Neural crest cell (in vitro differentiated cells): ENCODE results near the gene DGUOK. TPM values are rescaled to one million over a fixed set of nuclear protein-coding genes. Genes with fewer than 3 reads are reported as not detected.
"Not testable (repeated sequence)": the region's sequence is repeated elsewhere in the genome, so short reads cannot be mapped to it uniquely, and the experiment has no call there.

Source experiments
- DNase-seq: peaks from one replicate; pipeline ENCODE4 v3.0.0; 2021; ENCODE audit warnings: low read depth, mixed read lengths, low spot score
- H3K27ac Mint-ChIP-seq: one replicate; pipeline ENCODE4 v1.8.0; 2021; ENCODE audit warnings: mild to moderate bottlenecking, mixed read lengths; ENCODE audit not compliant: unreplicated experiment
- H3K27me3 Mint-ChIP-seq: 2 replicates; pipeline ENCODE4 v1.8.0; 2021; ENCODE audit warnings: low read depth, mild to moderate bottlenecking, mixed read lengths
- H3K36me3 Mint-ChIP-seq: 2 replicates; pipeline ENCODE4 v1.8.0; 2021; ENCODE audit warnings: low read depth, mild to moderate bottlenecking, mixed read lengths
- H3K4me1 Mint-ChIP-seq: 2 replicates; pipeline ENCODE4 v1.8.0; 2021; ENCODE audit warnings: mixed read lengths
- H3K4me3 Mint-ChIP-seq: one replicate; pipeline ENCODE4 v1.8.0; 2021; ENCODE audit warnings: mild to moderate bottlenecking, mixed read lengths
- H3K9me3 Mint-ChIP-seq: 2 replicates; pipeline ENCODE4 v1.8.0; 2021; ENCODE audit warnings: mixed read lengths
- total RNA-seq: library from RNA; stranded (reverse); gene quantifications from 2 replicates; pipeline ENCODE4 v1.2.1, GENCODE V29; 2021
- TF ChIP-seq, protein P1 (sequence below): fragments of 200-600 bp; sonication (generic); conservative IDR thresholded peaks from 2 replicates; pipeline ENCODE4 v1.5.0; 2021; ENCODE audit warnings: antibody characterized with exemption, mild to moderate bottlenecking

The DGUOK gene
- total RNA-seq, 1 donor from 2014 or later, result 100 TPM

DNA sequence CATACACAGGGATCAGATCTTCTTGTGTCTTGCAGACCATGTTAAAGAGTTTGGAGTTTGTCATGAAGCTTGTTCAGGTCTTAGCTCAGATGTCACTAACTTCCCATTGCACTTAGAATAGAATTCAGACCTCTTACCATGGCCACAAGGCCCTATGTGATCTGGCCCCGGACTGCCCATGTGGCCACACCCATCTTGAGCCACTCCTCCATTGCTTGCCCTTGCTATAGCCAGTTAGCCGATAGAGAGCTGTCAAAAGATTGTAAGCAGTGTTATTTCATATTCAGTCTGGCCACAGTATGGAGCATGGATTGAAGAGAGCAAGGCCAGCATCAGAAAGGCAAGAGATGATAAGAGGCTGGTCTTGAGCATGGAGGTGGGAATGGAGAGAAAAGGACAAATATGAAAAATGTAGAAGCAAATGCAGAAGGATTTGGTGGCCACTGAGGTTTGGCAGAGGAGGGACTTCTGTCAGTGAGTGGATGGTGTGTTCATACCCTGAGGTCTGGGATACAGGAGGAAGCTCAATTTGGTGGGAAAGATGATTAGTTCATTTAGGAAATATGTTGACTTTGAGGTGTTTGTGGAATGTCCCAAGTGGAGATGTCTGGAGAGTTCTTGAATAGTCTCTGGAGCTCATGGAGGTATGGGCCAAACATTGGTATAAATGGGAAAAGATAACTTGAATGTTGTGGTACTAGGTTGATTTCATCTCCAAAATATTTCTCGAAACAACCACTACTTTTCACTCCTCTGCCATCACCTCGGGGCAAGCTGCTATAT lies 10.6 kb downstream of the DGUOK start:
- peaks cover 5% of the 10 kb centered on the region for H3K36me3 Mint-ChIP-seq
- no peak overlapping the region for H3K4me3 Mint-ChIP-seq
- H3K9me3 Mint-ChIP-seq, result no peaks in the 10 kb centered on the region
- H3K4me1 Mint-ChIP-seq, result peaks cover 8% of the 10 kb centered on the region
- no peak for DNase-seq
- no peaks in the 10 kb centered on the region for H3K27me3 Mint-ChIP-seq
- TF ChIP-seq, protein P1, sequence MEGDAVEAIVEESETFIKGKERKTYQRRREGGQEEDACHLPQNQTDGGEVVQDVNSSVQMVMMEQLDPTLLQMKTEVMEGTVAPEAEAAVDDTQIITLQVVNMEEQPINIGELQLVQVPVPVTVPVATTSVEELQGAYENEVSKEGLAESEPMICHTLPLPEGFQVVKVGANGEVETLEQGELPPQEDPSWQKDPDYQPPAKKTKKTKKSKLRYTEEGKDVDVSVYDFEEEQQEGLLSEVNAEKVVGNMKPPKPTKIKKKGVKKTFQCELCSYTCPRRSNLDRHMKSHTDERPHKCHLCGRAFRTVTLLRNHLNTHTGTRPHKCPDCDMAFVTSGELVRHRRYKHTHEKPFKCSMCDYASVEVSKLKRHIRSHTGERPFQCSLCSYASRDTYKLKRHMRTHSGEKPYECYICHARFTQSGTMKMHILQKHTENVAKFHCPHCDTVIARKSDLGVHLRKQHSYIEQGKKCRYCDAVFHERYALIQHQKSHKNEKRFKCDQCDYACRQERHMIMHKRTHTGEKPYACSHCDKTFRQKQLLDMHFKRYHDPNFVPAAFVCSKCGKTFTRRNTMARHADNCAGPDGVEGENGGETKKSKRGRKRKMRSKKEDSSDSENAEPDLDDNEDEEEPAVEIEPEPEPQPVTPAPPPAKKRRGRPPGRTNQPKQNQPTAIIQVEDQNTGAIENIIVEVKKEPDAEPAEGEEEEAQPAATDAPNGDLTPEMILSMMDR, result no peak
- H3K27ac Mint-ChIP-seq, result no peak overlapping the region

DNA sequence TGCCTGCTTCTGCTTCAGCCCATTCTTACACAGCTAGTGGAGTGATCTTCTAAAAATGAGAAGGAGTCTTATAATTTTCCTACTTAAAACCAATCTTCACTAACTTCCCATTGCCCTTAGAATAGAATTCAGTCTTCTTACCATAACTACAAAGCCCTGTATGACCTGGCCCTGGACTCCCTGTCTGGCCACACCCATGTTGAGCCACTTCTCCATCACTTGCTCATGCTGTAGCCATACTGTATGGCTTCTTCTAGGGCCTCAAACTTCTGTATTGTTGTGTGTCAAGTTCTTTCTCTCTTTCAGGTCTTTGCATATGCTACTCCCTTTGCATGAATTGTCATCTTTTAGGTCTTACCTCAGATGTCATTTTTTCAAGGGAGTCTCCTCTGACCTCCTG lies 11.2 kb downstream of the DGUOK start:
- Mint-ChIP-seq H3K27me3 (no peaks in the 10 kb centered on the region), H3K4me1 (peaks cover 7% of the 10 kb centered on the region), H3K4me3 (no peak overlapping the region), H3K27ac (no peak overlapping the region), H3K9me3 (no peaks in the 10 kb centered on the region), H3K36me3 (peaks cover 5% of the 10 kb centered on the region)
- no peak for DNase-seq
- TF ChIP-seq, protein P1, result no peak

DNA sequence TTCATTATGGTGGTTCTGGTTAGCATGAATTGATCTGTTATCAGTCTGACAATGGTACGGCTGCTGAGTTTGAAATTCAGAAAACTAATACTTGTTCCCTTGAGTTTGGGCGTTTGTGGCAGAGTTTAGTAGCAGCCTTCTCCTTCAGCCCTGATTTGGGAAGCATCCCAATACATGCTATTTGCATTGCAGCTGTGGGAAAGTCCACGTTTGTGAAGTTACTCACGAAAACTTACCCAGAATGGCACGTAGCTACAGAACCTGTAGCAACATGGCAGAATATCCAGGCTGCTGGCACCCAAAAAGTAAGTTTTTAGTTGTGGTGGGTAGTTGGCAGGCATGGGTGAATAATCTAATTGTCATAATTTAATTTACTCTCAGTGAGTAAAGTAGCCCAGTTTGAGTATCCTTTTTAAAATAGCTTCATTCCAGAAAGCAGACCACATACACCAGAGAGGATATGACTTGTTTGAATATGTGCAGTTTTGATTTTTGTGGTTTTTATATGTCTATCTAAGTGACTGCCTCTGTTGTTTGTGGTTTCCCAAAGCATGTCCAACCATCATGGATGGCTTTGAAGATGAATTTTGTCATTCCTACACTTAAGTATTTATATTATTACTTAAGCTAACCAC lies 12.2 kb downstream of the DGUOK start:
- Mint-ChIP-seq H3K27ac (no peak overlapping the region), H3K4me3 (no peak overlapping the region), H3K9me3 (no peaks in the 10 kb centered on the region), H3K27me3 (no peaks in the 10 kb centered on the region), H3K36me3 (peaks cover 5% of the 10 kb centered on the region), H3K4me1 (peaks cover 7% of the 10 kb centered on the region)
- no peak for DNase-seq
- TF ChIP-seq, protein P1, result no peak

DNA sequence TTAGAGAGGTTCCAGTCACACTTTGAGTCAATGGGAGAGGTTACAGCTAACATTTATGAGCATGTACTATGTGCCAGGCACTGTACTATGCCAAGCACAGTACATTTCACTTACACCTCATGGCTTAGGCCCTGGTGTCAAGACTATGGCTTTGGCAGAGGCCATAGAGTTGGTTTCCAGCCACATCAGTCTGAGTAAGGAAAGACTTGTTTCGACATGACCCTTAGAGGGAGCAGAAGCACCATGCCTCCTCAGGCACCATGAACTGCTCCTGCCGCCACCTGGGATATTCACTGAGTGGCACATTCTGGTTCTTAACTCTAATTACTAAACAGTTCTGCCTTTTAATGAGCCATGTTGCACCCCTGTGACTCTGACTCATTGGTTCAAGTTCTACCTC lies 12.7 kb downstream of the DGUOK start:
- TF ChIP-seq, protein P1, result no peak
- peaks cover 7% of the 10 kb centered on the region for H3K4me1 Mint-ChIP-seq
- DNase-seq, result no peak
- no peaks in the 10 kb centered on the region for H3K27me3 Mint-ChIP-seq
- H3K36me3 Mint-ChIP-seq, result peaks cover 5% of the 10 kb centered on the region
- no peak overlapping the region for H3K4me3 Mint-ChIP-seq
- H3K27ac Mint-ChIP-seq, result no peak overlapping the region
- no peaks in the 10 kb centered on the region for H3K9me3 Mint-ChIP-seq

DNA sequence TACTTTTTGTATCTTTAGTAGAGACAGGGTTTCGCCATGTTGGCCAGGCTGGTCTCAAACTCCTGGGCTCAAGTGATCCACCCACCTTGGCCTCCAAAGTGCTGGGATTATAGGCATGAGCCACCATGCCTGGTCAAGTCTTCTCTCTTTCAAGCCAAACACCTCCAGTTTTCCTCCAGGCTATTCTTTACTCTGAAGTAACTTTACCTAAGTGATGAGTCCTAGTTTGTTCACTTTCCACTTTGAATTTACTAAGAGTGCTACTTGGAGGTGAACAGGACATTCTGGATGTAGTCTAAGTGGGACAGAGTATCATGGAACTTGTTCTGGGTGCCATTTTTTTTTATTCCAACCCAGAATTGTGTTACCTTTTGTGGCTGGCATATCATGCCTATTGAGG lies 13.4 kb downstream of the DGUOK start:
- not testable (repeated sequence) for H3K27me3 Mint-ChIP-seq, H3K27ac Mint-ChIP-seq, H3K36me3 Mint-ChIP-seq, DNase-seq, H3K4me3 Mint-ChIP-seq, H3K9me3 Mint-ChIP-seq, H3K4me1 Mint-ChIP-seq

DNA sequence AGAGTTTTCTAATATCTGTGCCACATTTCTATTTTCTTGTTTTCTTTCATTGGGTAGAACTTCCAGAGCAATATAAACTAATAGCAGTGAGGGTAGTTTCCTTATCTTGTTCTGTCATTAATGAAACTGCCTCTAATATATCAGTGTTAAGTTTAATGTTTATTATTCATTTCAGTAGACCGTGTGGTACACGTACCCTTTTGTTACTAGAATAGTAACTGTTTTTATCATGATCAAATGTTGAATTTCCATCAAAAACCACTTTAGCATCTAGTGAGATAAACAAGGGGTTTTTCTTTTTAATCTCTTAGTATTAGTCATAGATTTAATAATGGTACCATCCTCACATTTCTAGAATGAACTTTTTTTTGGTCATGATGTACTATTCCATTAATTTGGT lies 16.0 kb downstream of the DGUOK start:
- no peak overlapping the region for H3K4me3 Mint-ChIP-seq
- TF ChIP-seq, protein P1, result no peak
- no peak for DNase-seq
- H3K27me3 Mint-ChIP-seq, result no peaks in the 10 kb centered on the region
- H3K4me1 Mint-ChIP-seq, result peaks cover 7% of the 10 kb centered on the region
- H3K36me3 Mint-ChIP-seq, result peaks cover 4% of the 10 kb centered on the region
- no peaks in the 10 kb centered on the region for H3K9me3 Mint-ChIP-seq
- H3K27ac Mint-ChIP-seq, result no peak overlapping the region
